GM23338 (cell line): ENCODE measurements around the gene MEPE. TPM values are rescaled to one million over a fixed set of nuclear protein-coding genes. Genes with fewer than 3 reads are reported as not detected.

Experiments used
- polyA plus RNA-seq: library from polyadenylated mRNA; unstranded; fragments of >200 nt; fragmentation: Nextera tagmentation; extraction: Ambion mirVana; gene quantifications from 2 replicates; pipeline ENCODE4 v1.2.1, GENCODE V29; 2016
- total RNA-seq: library from RNA; depleted of rRNA; stranded (reverse); fragments of >200 nt; shearing (Covaris generic); gene quantifications from 2 replicates; pipeline ENCODE4 v1.2.3, GENCODE V29; 2014; rRNA removed

The MEPE gene
- total and polyA plus RNA-seq, 2 experiments from 2014 or later = not detected

Other genes starting within 250 kb of the MEPE start
- not detected in 2 replicates for gene DSPP, start 224.4 kb upstream of the MEPE start, total RNA-seq
- gene DSPP, start 224.4 kb upstream of the MEPE start, polyA plus RNA-seq = 0.05 and 0.08 TPM in 2 replicates
- gene DMP1, start 182.7 kb upstream of the MEPE start, total RNA-seq = not detected in 2 replicates
- 0.27 TPM in 1 of 2 replicates, not detected in the other for gene DMP1, start 182.7 kb upstream of the MEPE start, polyA plus RNA-seq
- not detected in 2 replicates for gene IBSP, start 33.4 kb upstream of the MEPE start, total RNA-seq
- gene IBSP, start 33.4 kb upstream of the MEPE start, polyA plus RNA-seq = not detected in 2 replicates
- gene SPP1, start 142.7 kb downstream of the MEPE start, total RNA-seq = 41.3 and 43.1 TPM in 2 replicates
- 49.0 and 51.3 TPM in 2 replicates for gene SPP1, start 142.7 kb downstream of the MEPE start, polyA plus RNA-seq
- gene PKD2, start 174.7 kb downstream of the MEPE start, total RNA-seq = 34.8 and 45.3 TPM in 2 replicates
- gene PKD2, start 174.7 kb downstream of the MEPE start, polyA plus RNA-seq = 12.8 and 17.9 TPM in 2 replicates